Esophagus (tissue), 2 donors: ENCODE measurements around the gene CHST11. TPM values are rescaled to one million over a fixed set of nuclear protein-coding genes. Genes with fewer than 3 reads are reported as not detected.

ENCODE experiments used
- H3K27ac ChIP-seq, 2 donors: one replicate each; pipeline ENCODE4 v1.5.1; 2013; ENCODE audit warnings: low read depth in 2 of 2, mild to moderate bottlenecking in 2 of 2, inconsistent platforms in 1 of 2, low read length in 1 of 2, moderate library complexity in 1 of 2
- H3K27me3 ChIP-seq, 2 donors: one replicate each; pipeline ENCODE4 v1.6.1; 2013; ENCODE audit warnings: low read length in 2 of 2, control low read depth in 1 of 2, mild to moderate bottlenecking in 1 of 2; ENCODE audit not compliant: insufficient read depth in 2 of 2, control insufficient read depth in 1 of 2
- H3K36me3 ChIP-seq, 2 donors: one replicate each; pipeline ENCODE4 v1.6.1; 2013; ENCODE audit warnings: low read length in 1 of 2; ENCODE audit not compliant: control insufficient read depth in 2 of 2, insufficient read depth in 2 of 2
- H3K4me1 ChIP-seq, 2 donors: one replicate each; pipeline ENCODE4 v1.6.1; 2013; ENCODE audit warnings: low read length in 1 of 2; ENCODE audit not compliant: control insufficient read depth in 2 of 2, insufficient read depth in 2 of 2
- H3K4me3 ChIP-seq, 2 donors: one replicate each; pipeline ENCODE4 v1.5.1; 2013; ENCODE audit warnings: low read length in 2 of 2, mild to moderate bottlenecking in 2 of 2, low read depth in 1 of 2, moderate library complexity in 1 of 2
- H3K9me3 ChIP-seq, 2 donors: one replicate each; pipeline ENCODE4 v1.6.1; 2013; ENCODE audit warnings: mild to moderate bottlenecking in 2 of 2, low read depth in 1 of 2, low read length in 1 of 2, moderate library complexity in 1 of 2; ENCODE audit not compliant: control insufficient read depth in 2 of 2, insufficient read depth in 1 of 2
- WGBS, 2 donors: extraction: QIAGEN DNeasy Blood & Tissue Kit; methylation state at CpG; one replicate each; pipeline ENCODE4 v1.1.7; 2013; 5-methylcytosine and 5-hydroxymethylcytosine counted together
- polyA plus RNA-seq, 2 donors: library from polyadenylated mRNA; stranded (reverse); fragments of 200-250 nt; gene quantifications; one replicate each; pipeline ENCODE4 v1.2.3, GENCODE V29; 2013
- donor health status: healthy with polysubstance abuse.
- donor health status: Bipolar disorder and iron deficiency.

CHST11 gene
- polyA plus RNA-seq, 2 donors, result 0.53 to 1.4 TPM

DNA sequence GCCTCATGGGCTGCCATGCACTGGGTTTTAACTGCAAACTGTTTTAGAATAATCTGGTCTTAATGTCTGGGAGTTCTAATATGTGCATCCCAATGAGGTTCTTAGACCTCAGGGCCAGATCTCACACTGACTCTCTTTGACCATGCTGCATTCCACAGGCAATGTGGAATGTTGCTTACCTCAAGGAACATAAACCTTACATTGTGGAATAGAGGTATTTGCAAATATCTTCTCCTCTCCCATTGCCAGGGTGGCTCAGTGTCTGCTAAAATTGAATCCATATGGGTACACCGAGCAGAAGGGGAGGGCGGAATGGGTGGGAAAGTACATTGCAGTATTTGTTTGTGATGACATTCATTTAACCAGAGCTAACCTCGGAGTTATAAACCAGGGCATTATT lies 78.6 kb downstream of the CHST11 start:
- no peak overlapping the region for H3K27ac ChIP-seq
- H3K4me3 ChIP-seq, result no peak overlapping the region
- no peaks in the 10 kb centered on the region for H3K36me3 ChIP-seq
- no peaks in the 10 kb centered on the region for H3K27me3 ChIP-seq
- no peaks in the 10 kb centered on the region for H3K9me3 ChIP-seq
- no peaks in the 10 kb centered on the region for H3K4me1 ChIP-seq
- 84 to 89% methylated on average over 3 of the region's 3 CpGs for WGBS, 2 donors

DNA sequence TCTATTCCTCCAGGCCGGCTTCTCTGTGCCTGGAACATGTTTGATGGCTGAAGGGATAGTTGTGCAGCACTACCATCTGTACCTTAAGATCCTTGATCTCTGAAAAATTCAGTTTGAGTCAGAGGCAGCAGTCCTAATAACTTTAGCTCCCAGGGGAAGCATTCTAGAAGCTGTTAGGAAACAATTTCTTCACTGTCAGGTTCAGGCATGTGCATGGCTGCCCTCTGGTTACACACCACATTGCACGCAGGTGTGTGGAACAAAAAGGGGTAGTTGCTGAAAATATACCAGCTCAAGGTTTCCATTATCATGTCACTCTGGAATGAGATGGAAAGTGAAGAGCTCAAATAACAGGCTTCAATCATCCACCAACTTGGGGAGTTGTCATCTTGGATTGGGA lies 80.1 kb downstream of the CHST11 start:
- 62 to 77% methylated on average over 2 of the region's 2 CpGs for WGBS, 2 donors
- H3K36me3 ChIP-seq, result no peaks in the 10 kb centered on the region

DNA sequence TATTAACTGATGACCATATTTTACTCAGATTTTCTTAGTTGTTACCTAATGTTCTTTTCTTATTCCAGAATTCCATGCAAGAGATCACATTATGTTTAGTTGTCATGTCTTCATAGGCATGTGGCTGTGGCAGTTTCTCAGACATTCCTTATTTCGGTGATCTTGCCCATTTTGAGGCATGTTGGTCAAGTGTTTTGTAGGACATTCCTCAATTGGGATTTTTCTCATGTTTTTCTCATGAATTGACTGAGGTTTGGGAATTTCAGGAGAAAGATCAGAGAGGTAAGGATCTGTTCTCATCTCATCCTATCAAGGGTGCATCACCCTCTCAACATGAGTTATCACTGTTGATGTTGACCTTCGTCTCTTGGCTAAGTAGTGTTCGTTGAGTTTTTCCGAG lies 81.3 kb downstream of the CHST11 start:
- Histone ChIP-seq H3K27ac (no peak overlapping the region), H3K4me1 (no peaks in the 10 kb centered on the region), H3K4me3 (no peak overlapping the region), H3K36me3 (no peaks in the 10 kb centered on the region), H3K9me3 (no peaks in the 10 kb centered on the region), H3K27me3 (no peaks in the 10 kb centered on the region)
- WGBS, 2 donors, result 92 to 95% methylated on average over 4 of the region's 4 CpGs

More for the DNA sequence above, 80.1 kb downstream of the CHST11 start:
- Histone ChIP-seq H3K27ac (no peak overlapping the region), H3K4me3 (no peak overlapping the region), H3K9me3 (no peaks in the 10 kb centered on the region), H3K27me3 (no peaks in the 10 kb centered on the region), H3K4me1 (no peaks in the 10 kb centered on the region)

GRCh38 chr12:104538891-104539462 lies 82.2 kb downstream of the CHST11 start:
- Histone ChIP-seq H3K4me3 (no peak overlapping the region), H3K36me3 (no peaks in the 10 kb centered on the region), H3K4me1 (no peaks in the 10 kb centered on the region), H3K27me3 (no peaks in the 10 kb centered on the region), H3K27ac (no peak overlapping the region), H3K9me3 (no peaks in the 10 kb centered on the region)
- 92 to 93% methylated on average over 6 of the region's 6 CpGs for WGBS, 2 donors

GRCh38 chr12:104544836-104545235 lies 88.1 kb downstream of the CHST11 start:
- Histone ChIP-seq H3K27me3 (no peaks in the 10 kb centered on the region), H3K27ac (no peak overlapping the region), H3K9me3 (no peaks in the 10 kb centered on the region), H3K4me3 (no peak overlapping the region), H3K36me3 (no peaks in the 10 kb centered on the region), H3K4me1 (no peaks in the 10 kb centered on the region)
- 92 to 94% methylated on average over 5 of the region's 5 CpGs for WGBS, 2 donors

DNA sequence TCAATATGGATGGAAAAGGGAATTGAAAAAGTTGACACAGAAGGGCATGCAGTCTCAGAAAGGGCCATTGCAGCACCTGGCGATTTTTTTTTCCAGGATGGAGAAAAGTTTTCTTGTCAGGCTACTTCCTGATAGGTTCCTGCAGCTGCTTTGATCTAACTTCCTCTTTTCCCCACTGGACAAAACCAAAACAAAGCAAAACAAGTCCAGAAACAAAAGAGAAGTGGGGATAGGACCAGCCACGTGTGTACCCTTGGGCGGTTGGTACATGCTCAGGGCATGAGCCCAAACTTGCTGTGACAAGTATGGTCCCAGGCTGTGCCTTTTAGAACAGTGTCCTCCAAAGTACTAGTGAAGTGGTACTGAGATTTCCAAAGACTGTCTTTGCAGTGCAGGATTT lies 89.8 kb downstream of the CHST11 start:
- H3K4me1 ChIP-seq, result no peaks in the 10 kb centered on the region

GRCh38 chr12:104547235-104547634 lies 90.5 kb downstream of the CHST11 start:
- H3K27me3 ChIP-seq, result no peaks in the 10 kb centered on the region
- no peak overlapping the region for H3K27ac ChIP-seq
- H3K9me3 ChIP-seq, result no peaks in the 10 kb centered on the region
- no peaks in the 10 kb centered on the region for H3K36me3 ChIP-seq
- H3K4me3 ChIP-seq, result no peak overlapping the region
- H3K4me1 ChIP-seq, result no peaks in the 10 kb centered on the region
- WGBS, 2 donors, result 41 to 65% methylated on average over 9 of the region's 9 CpGs

More for the DNA sequence above, 89.8 kb downstream of the CHST11 start:
- Histone ChIP-seq H3K4me3 (no peak overlapping the region), H3K9me3 (no peaks in the 10 kb centered on the region), H3K36me3 (no peaks in the 10 kb centered on the region), H3K27ac (no peak overlapping the region), H3K27me3 (no peaks in the 10 kb centered on the region)
- WGBS, 2 donors, result 34 to 47% methylated on average over 3 of the region's 3 CpGs

GRCh38 chr12:104549815-104550480 lies 93.2 kb downstream of the CHST11 start:
- H3K4me3 ChIP-seq, result no peak overlapping the region
- no peaks in the 10 kb centered on the region for H3K36me3 ChIP-seq
- WGBS, 2 donors, result 78 to 84% methylated on average over 9 of the region's 9 CpGs
- H3K27me3 ChIP-seq, result no peaks in the 10 kb centered on the region
- H3K4me1 ChIP-seq, result no peaks in the 10 kb centered on the region
- no peak overlapping the region for H3K27ac ChIP-seq
- H3K9me3 ChIP-seq, result no peaks in the 10 kb centered on the region

GRCh38 chr12:104551313-104551931 lies 94.7 kb downstream of the CHST11 start:
- WGBS, 2 donors, result 90 to 91% methylated on average over 14 of the region's 14 CpGs
- Histone ChIP-seq H3K4me1 (no peaks in the 10 kb centered on the region), H3K9me3 (no peaks in the 10 kb centered on the region), H3K27me3 (no peaks in the 10 kb centered on the region), H3K4me3 (no peak overlapping the region), H3K36me3 (no peaks in the 10 kb centered on the region), H3K27ac (no peak overlapping the region)

DNA sequence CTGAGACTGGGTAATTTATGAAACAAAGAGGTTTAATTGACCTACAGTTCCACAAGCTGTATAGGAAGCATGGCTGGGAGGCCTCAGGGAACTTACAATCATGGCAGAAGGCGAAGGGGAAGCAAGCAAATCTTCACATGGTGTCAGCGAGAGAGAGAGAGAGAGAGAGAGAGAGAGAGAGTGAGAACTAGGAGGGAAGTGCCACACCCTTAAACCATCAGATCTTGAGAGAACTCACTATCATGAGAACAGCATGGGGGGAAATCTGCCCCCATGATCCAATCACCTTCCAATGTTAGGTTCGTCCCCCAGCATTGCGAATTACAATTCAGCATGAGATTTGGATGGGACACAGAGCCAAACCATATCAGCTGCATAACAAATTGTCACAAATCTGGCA lies 96.7 kb downstream of the CHST11 start:
- H3K27ac ChIP-seq, result no peak overlapping the region
- H3K4me3 ChIP-seq, result no peak overlapping the region
- H3K27me3 ChIP-seq, result no peaks in the 10 kb centered on the region
- WGBS, 2 donors, result 91 to 95% methylated on average over 4 of the region's 4 CpGs
- no peaks in the 10 kb centered on the region for H3K9me3 ChIP-seq
- H3K36me3 ChIP-seq, result no peaks in the 10 kb centered on the region
- H3K4me1 ChIP-seq, result no peaks in the 10 kb centered on the region
